GM08714 (cell line): ENCODE data around the gene MSANTD1.

Experiments
- H3K4me3 ChIP-seq: fragments of 200-500 bp; sonication (Bioruptor generic); 2 replicates; pipeline ENCODE4 v1.5.1; 2014; ENCODE audit warnings: mild to moderate bottlenecking, low read length, inconsistent platforms
- ZNF274 ChIP-seq: IDR thresholded peaks from 2 replicates; pipeline ENCODE4 v1.6.1; 2012; ENCODE audit warnings: mild to moderate bottlenecking, low read depth, low read length

The MSANTD1 gene

DNA sequence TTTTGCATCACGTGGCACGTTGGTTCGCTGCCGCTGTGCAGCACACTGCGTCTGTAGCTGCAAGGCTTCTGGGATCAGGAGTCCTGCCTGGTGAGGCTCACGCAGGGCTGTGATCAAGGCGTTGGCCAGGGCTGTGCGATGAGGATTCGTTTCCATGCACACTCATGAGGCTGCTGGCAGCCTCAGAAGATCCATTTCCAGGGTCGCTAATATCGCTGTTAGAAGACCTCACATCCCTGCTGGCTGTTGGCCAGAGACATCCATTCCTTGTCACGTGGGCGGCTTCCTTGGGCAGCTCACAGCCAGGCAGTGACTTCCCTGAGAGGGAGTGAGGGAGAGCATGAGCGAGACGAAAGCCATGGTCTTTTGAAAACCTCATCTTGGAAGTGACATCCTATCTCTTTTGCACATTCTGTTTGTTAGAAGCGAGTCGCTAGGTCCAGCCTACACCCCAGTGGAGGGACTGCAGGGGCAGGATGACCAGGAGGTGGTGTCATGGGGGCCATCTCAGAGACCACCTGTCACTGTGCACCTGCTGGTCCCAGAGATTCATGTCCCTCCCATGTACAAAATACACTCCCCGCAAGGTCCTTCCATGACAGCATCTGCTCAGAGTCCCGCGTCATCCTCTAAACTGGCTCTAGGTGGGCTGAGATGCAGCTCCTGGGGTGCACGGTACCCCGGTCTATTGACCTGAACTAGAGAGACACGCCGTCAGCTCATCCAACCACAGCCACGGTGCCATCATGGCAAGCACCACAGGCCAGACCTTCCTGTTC lies 56.1 kb downstream of the MSANTD1 start:
- TF ChIP-seq ZNF274, result no peak
- H3K4me3 ChIP-seq, result no peak overlapping the region

DNA sequence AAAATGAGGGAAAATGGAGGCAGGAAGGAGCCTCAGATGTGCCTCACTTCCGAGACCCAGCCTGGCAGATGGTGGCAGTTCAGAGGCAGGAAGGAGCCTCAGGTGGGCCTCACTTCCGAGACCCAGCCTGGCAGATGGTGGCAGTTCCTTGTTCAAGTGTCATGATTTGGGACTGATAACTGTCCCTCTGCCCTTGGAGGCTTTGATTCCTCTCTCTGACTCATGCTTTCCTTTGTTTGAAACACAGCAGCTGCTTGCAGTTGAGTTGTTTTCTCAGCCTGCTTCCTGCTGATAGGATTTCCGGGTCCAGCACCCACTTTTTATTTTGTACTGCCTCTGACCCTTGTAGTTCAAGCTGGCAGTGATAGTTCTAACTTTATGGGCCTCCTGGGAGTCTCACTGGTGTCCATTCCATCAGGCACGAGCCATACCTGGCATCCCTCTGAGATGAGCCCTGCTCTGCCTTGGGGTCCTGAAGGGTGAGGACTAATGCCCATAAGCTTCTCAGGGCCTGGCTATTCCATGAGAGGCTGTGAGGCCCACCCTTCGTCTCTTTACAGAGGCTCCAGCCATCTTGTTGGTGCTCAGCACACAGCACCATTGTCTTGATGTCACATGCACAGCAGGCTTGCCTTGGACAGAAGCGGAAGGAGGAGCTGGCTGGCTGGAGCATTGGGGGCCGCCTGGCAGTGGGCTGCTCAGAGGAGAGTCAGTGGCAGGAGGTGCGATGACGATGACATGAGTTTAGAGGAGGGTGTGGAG lies 56.8 kb downstream of the MSANTD1 start:
- H3K4me3 ChIP-seq, result no peak overlapping the region
- TF ChIP-seq ZNF274, result no peak
